PC-3 (cell line): ENCODE data around the gene TMIE. TPM values are rescaled to one million over a fixed set of nuclear protein-coding genes. Genes with fewer than 3 reads are reported as not detected.

Source experiments
- ATAC-seq: fragments of 200-7000 bp; cut with Tn5 transposase; 2 replicates; pipeline ENCODE4 v1.9.1; 2020; ENCODE audit warnings: mild to moderate bottlenecking, moderate library complexity
- BruUV-seq: library from RNA; stranded (reverse); fragments of 400-500 nt; replicated peaks from 2 replicates; lab custom pipeline; 2021; lab: Mats Ljungman, UMichigan
- CTCF ChIA-PET: fragments of 300-600 bp; sonication (Branson Sonifier 250); formaldehyde crosslinking; loops from one replicate; lab custom pipeline; 2022; ENCODE audit warnings: antibody characterized with exemption; lab: Charles Lee
- POLR2A ChIA-PET: fragments of 300-600 bp; sonication (Branson Sonifier 250); formaldehyde crosslinking; loops from one replicate; lab custom pipeline; 2022; ENCODE audit warnings: antibody characterized with exemption; ENCODE audit not compliant: unreplicated experiment; lab: Charles Lee
- DNase-seq: peaks from one replicate; pipeline ENCODE4 v3.0.0-alpha.2; 2015
- H2AFZ ChIP-seq: fragments of 300-600 bp; sonication (generic); 2 replicates; pipeline ENCODE4 v1.6.0; 2016; ENCODE audit warnings: antibody characterized with exemption, low read length
- H3F3A ChIP-seq: fragments of 300-600 bp; sonication (generic); one replicate; pipeline ENCODE4 v1.6.0; 2017; ENCODE audit warnings: antibody characterized with exemption, low read length, control low read depth, mild to moderate bottlenecking; ENCODE audit not compliant: unreplicated experiment
- H3K27ac ChIP-seq: fragments of 300-600 bp; sonication (generic); 2 replicates; pipeline ENCODE4 v1.5.1; 2016; ENCODE audit warnings: mild to moderate bottlenecking, low read length
- H3K27me3 ChIP-seq: fragments of 300-600 bp; sonication (generic); 2 replicates; pipeline ENCODE4 v1.6.1; 2016; ENCODE audit warnings: low read length, mixed read lengths
- H3K36me3 ChIP-seq: fragments of 300-600 bp; sonication (generic); 2 replicates; pipeline ENCODE4 v1.6.1; 2016; ENCODE audit warnings: low read depth, mixed run types, low read length, mixed read lengths
- H3K4me1 ChIP-seq: fragments of 300-600 bp; sonication (generic); 2 replicates; pipeline ENCODE4 v1.5.1; 2016; ENCODE audit warnings: low read length; ENCODE audit not compliant: insufficient read depth
- H3K4me2 ChIP-seq: fragments of 300-600 bp; sonication (generic); 2 replicates; pipeline ENCODE4 v1.6.0; 2016; ENCODE audit warnings: low read length
- H3K4me3 ChIP-seq: fragments of 300-600 bp; sonication (generic); 2 replicates; pipeline ENCODE4 v1.5.1; 2016; ENCODE audit warnings: mild to moderate bottlenecking, low read length, mixed read lengths
- H3K79me2 ChIP-seq: fragments of 300-600 bp; sonication (generic); 2 replicates; pipeline ENCODE4 v1.6.1; 2017; ENCODE audit warnings: low read length, mixed read lengths
- H3K9ac ChIP-seq: fragments of 300-600 bp; sonication (generic); 2 replicates; pipeline ENCODE4 v1.6.0; 2016; ENCODE audit warnings: mild to moderate bottlenecking, low read length
- H3K9me2 ChIP-seq: fragments of 300-600 bp; sonication (generic); replicated peaks from 2 replicates; pipeline ENCODE4 v1.6.1; 2016; ENCODE audit warnings: mixed run types, low read length, mixed read lengths
- H3K9me3 ChIP-seq: fragments of 300-600 bp; sonication (generic); 2 replicates; pipeline ENCODE4 v1.6.1; 2016; ENCODE audit warnings: low read length, mixed read lengths
- H4K20me1 ChIP-seq: fragments of 300-600 bp; sonication (generic); 2 replicates; pipeline ENCODE4 v1.6.1; 2016; ENCODE audit warnings: low read length, mixed read lengths
- CTCF ChIP-seq: fragments of 300-600 bp; sonication (generic); conservative IDR thresholded peaks from 2 replicates; pipeline ENCODE4 v1.5.1; 2017; ENCODE audit warnings: antibody characterized with exemption, low read depth, mild to moderate bottlenecking, low read length
- EZH2 ChIP-seq: fragments of 300-600 bp; sonication (generic); IDR thresholded peaks from one replicate; pipeline ENCODE4 v1.6.1; 2017; ENCODE audit warnings: antibody characterized with exemption, mild to moderate bottlenecking, low read length; ENCODE audit not compliant: unreplicated experiment
- EZH2phosphoT487 ChIP-seq: fragments of 300-600 bp; sonication (generic); IDR thresholded peaks from 2 replicates; pipeline ENCODE4 v1.6.1; 2018; ENCODE audit warnings: mild to moderate bottlenecking, antibody characterized with exemption, low read length, borderline replicate concordance
- intact Hi-C: fragments of 100-400 bp; cut with micrococcal nuclease; formaldehyde crosslinking; loops from 2 replicates; pipeline ENCODE4 v1.9.0; 2023
- total RNA-seq: library from RNA; depleted of rRNA; stranded (reverse); fragments of >200 nt; gene quantifications from 2 replicates; pipeline ENCODE4 v1.2.3, GENCODE V29; 2014

The TMIE gene
- total RNA-seq, 1 experiment from 2014 or later = 0.66 TPM

GRCh38 chr3:46664971-46665762 is 36.0 kb upstream of the TMIE start:
- Histone ChIP-seq H3K4me3 (no peak overlapping the region), H3K9me3 (no peaks in the 10 kb centered on the region), H2AFZ (no peak overlapping the region), H3K27ac (no peak overlapping the region), H3K4me1 (peaks cover 9% of the 10 kb centered on the region), H4K20me1 (no peaks in the 10 kb centered on the region), H3K36me3 (no peaks in the 10 kb centered on the region), H3K9me2 (no peaks in the 10 kb centered on the region), H3K79me2 (no peaks in the 10 kb centered on the region), H3K27me3 (no peaks in the 10 kb centered on the region), H3K9ac (no peak overlapping the region), H3F3A (no peaks in the 10 kb centered on the region), H3K4me2 (no peak overlapping the region)
- BruUV-seq = no TSS peak
- CTCF ChIA-PET = no interaction called here
- intact Hi-C loops = no loop called here
- no peak for DNase-seq
- TF ChIP-seq EZH2 = no peak
- TF ChIP-seq EZH2phosphoT487 = no peak
- TF ChIP-seq CTCF = no peak
- POLR2A ChIA-PET = no interaction called here
- no peak for ATAC-seq

- no peaks in the 10 kb centered on the region for H3F3A ChIP-seq
- no peak overlapping the region for H3K4me3 ChIP-seq
- no peaks in the 10 kb centered on the region for H3K9me2 ChIP-seq
- H3K9ac ChIP-seq = no peak overlapping the region
- CTCF ChIA-PET = no interaction called here
- H3K4me1 ChIP-seq = peaks cover 4% of the 10 kb centered on the region
- TF ChIP-seq CTCF = no peak
- no peak for TF ChIP-seq EZH2
- TF ChIP-seq EZH2phosphoT487 = no peak
- BruUV-seq = no TSS peak
- H3K9me3 ChIP-seq = no peaks in the 10 kb centered on the region
- H2AFZ ChIP-seq = no peak overlapping the region
- no peaks in the 10 kb centered on the region for H4K20me1 ChIP-seq
- POLR2A ChIA-PET = no interaction called here
- H3K27me3 ChIP-seq = no peaks in the 10 kb centered on the region
- H3K79me2 ChIP-seq = no peaks in the 10 kb centered on the region
- H3K36me3 ChIP-seq = no peaks in the 10 kb centered on the region
- no peak overlapping the region for H3K27ac ChIP-seq
- H3K4me2 ChIP-seq = no peak overlapping the region
- intact Hi-C loops = no loop called here
- DNase-seq = no peak
- peak; percentile 5; the same call in 1 of the 2 replicates for ATAC-seq
Observed at GRCh38 chr3:46665763-46666452, 35.3 kb upstream of the TMIE start.

- Histone ChIP-seq H3K36me3 (no peaks in the 10 kb centered on the region), H3K27ac (no peak overlapping the region), H3K4me2 (no peak overlapping the region), H2AFZ (no peak overlapping the region), H3K9me2 (no peaks in the 10 kb centered on the region), H3K9me3 (no peaks in the 10 kb centered on the region), H3K4me1 (no peaks in the 10 kb centered on the region), H4K20me1 (no peaks in the 10 kb centered on the region), H3F3A (no peaks in the 10 kb centered on the region), H3K27me3 (no peaks in the 10 kb centered on the region), H3K9ac (no peak overlapping the region), H3K4me3 (no peak overlapping the region), H3K79me2 (no peaks in the 10 kb centered on the region)
- BruUV-seq = TSS peak; percentile 15
- TF ChIP-seq EZH2 (no peak), CTCF (no peak), EZH2phosphoT487 (no peak)
- intact Hi-C loops = no loop called here
- ChIA-PET CTCF (no interaction called here), POLR2A (no interaction called here)
- no peak for ATAC-seq
- no peak for DNase-seq
Observed at GRCh38 chr3:46666453-46666845, 34.7 kb upstream of the TMIE start.
